ENCODE measurements around the gene ZDHHC14.
"Not testable (repeated sequence)": the region's sequence is repeated elsewhere in the genome, so short reads cannot be mapped to it uniquely, and the experiment has no call there.

Gene ZDHHC14

GRCh38 chr6:157574851-157575424 is 193.9 kb downstream of the ZDHHC14 start:
- no peak for TF ChIP-seq CTCF (IDR thresholded peaks at IDR 0.05; ENCODE audit: low read depth, low read length)
- no peak overlapping the region for H3K27ac ChIP-seq
- H3K36me3 ChIP-seq: no peaks in the 10 kb centered on the region
- H3K4me3 ChIP-seq (ENCODE audit: low read depth, low read length): no peak overlapping the region
- H3K9me3 ChIP-seq (ENCODE audit: severe bottlenecking): peaks cover 6% of the 10 kb centered on the region
- DNase-seq: no peak
- H3K27me3 ChIP-seq (ENCODE audit: insufficient read depth, low read depth, severe bottlenecking): no peaks in the 10 kb centered on the region

GRCh38 chr6:157575436-157576145 is 194.6 kb downstream of the ZDHHC14 start:
- no peak for TF ChIP-seq CTCF (IDR thresholded peaks at IDR 0.05; ENCODE audit: low read depth, low read length)
- H3K27ac ChIP-seq: no peak overlapping the region
- no peak for DNase-seq

GRCh38 chr6:157576991-157577390 is 196.0 kb downstream of the ZDHHC14 start:
- not testable (repeated sequence) for H3K27ac ChIP-seq; DNase-seq; H3K9me3 ChIP-seq (ENCODE audit: severe bottlenecking); H3K36me3 ChIP-seq; H3K27me3 ChIP-seq (ENCODE audit: insufficient read depth, low read depth, severe bottlenecking); H3K4me3 ChIP-seq (ENCODE audit: low read depth, low read length)

More at GRCh38 chr6:157575436-157576145, 194.6 kb downstream of the ZDHHC14 start:
- H3K27me3 ChIP-seq (ENCODE audit: insufficient read depth, low read depth, severe bottlenecking): no peaks in the 10 kb centered on the region
- H3K4me3 ChIP-seq (ENCODE audit: low read depth, low read length): no peak overlapping the region
- H3K9me3 ChIP-seq (ENCODE audit: severe bottlenecking): peaks cover 6% of the 10 kb centered on the region
- H3K36me3 ChIP-seq: no peaks in the 10 kb centered on the region

- not testable (repeated sequence) for H3K27ac ChIP-seq; H3K4me3 ChIP-seq (ENCODE audit: low read depth, low read length); H3K27me3 ChIP-seq (ENCODE audit: insufficient read depth, low read depth, severe bottlenecking); DNase-seq; H3K9me3 ChIP-seq (ENCODE audit: severe bottlenecking); H3K36me3 ChIP-seq
Observed at GRCh38 chr6:157578527-157578926, 197.5 kb downstream of the ZDHHC14 start.

GRCh38 chr6:157579467-157580031 is 198.6 kb downstream of the ZDHHC14 start:
- Histone ChIP-seq H3K9me3 (ENCODE audit: severe bottlenecking) (peaks cover 6% of the 10 kb centered on the region), H3K36me3 (no peaks in the 10 kb centered on the region), H3K27ac (no peak overlapping the region), H3K4me3 (ENCODE audit: low read depth, low read length) (no peak overlapping the region), H3K27me3 (ENCODE audit: insufficient read depth, low read depth, severe bottlenecking) (no peaks in the 10 kb centered on the region)
- TF ChIP-seq CTCF (IDR thresholded peaks at IDR 0.05; ENCODE audit: low read depth, low read length): no peak
- no peak for DNase-seq

- Histone ChIP-seq H3K4me3 (ENCODE audit: low read depth, low read length) (no peak overlapping the region), H3K27me3 (ENCODE audit: insufficient read depth, low read depth, severe bottlenecking) (no peaks in the 10 kb centered on the region), H3K9me3 (ENCODE audit: severe bottlenecking) (no peaks in the 10 kb centered on the region), H3K36me3 (no peaks in the 10 kb centered on the region), H3K27ac (no peak overlapping the region)
- TF ChIP-seq CTCF (IDR thresholded peaks at IDR 0.05; ENCODE audit: low read depth, low read length): no peak
- no peak for DNase-seq
Observed at GRCh38 chr6:157584036-157584435, 203.0 kb downstream of the ZDHHC14 start.
